Measurements from ENCODE around the gene SLC12A4. TPM values are rescaled to one million over a fixed set of nuclear protein-coding genes. Genes with fewer than 3 reads are reported as not detected.

Gene SLC12A4
- total RNA-seq, 4 donors from 2014 or later: 65.8 to 142 (median 81.3) TPM

DNA sequence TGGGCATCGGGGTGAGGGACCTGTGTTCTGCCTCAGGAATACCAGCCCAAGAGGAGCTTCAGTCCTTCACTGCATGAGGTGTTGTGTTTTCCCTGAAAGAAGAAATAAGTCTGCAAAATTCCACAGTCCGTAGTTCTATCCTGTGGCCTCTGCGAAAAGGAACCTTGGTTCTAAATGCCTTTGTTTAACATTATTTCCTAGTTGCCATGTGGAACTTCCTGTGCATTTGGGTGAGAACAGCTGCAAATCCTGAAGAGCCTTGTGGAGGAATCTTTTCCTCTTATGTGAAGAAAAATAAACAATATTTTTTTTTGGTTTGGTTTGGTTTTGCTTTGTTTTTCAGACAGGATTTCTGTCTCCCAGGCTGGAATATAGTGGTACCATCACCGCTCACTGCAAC, 65.6 kb downstream of the SLC12A4 start:
- no peak for DNase-seq (ENCODE audit: extremely low spot score)
- H3K27ac ChIP-seq (replicated peaks in 1 of 4): peak overlapping the region in 1 of 4 donors; percentile 0
- WGBS: 77% methylated on average over 4 of the region's 4 CpGs
- H3K4me3 ChIP-seq: no peak overlapping the region
- no peak for TF ChIP-seq POLR2A (IDR thresholded peaks at IDR 0.05; ENCODE audit: low read depth)
- TF ChIP-seq, protein P1, sequence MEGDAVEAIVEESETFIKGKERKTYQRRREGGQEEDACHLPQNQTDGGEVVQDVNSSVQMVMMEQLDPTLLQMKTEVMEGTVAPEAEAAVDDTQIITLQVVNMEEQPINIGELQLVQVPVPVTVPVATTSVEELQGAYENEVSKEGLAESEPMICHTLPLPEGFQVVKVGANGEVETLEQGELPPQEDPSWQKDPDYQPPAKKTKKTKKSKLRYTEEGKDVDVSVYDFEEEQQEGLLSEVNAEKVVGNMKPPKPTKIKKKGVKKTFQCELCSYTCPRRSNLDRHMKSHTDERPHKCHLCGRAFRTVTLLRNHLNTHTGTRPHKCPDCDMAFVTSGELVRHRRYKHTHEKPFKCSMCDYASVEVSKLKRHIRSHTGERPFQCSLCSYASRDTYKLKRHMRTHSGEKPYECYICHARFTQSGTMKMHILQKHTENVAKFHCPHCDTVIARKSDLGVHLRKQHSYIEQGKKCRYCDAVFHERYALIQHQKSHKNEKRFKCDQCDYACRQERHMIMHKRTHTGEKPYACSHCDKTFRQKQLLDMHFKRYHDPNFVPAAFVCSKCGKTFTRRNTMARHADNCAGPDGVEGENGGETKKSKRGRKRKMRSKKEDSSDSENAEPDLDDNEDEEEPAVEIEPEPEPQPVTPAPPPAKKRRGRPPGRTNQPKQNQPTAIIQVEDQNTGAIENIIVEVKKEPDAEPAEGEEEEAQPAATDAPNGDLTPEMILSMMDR (IDR thresholded peaks at IDR 0.05): no peak
- no peak for TF ChIP-seq EP300 (IDR thresholded peaks at IDR 0.05)
- TF ChIP-seq POLR2AphosphoS5 (IDR thresholded peaks at IDR 0.05): no peak
- intact Hi-C loops (cut with DNase I): no loop called here
- no peaks in the 10 kb centered on the region for H3K27me3 ChIP-seq
- peaks cover 4 to 24% (median 14%) of the 10 kb centered on the region in 4 donors for H3K4me1 ChIP-seq
- no peaks in the 10 kb centered on the region for H3K9me3 ChIP-seq
- H3K36me3 ChIP-seq: peaks cover 0 to 40% (median 13%) of the 10 kb centered on the region in 4 donors

DNA sequence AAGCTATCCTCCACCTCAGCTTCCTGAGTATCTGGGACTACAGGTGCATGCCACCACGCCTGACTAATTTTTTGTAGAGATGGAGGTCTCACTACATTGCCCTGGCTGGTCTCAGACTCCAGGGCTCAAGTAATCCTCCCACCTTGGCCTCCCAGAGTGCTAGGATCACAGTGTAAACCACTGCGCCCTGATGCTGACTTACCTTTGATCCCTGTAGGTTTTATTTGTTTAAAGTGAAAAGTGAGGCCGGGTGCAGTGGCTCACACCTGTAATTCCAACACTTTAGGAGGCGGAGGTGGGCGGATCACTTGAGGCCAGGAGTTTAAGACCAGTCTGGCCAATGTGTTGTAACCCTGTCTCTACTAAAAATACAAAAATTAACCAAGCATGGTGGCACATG, 66.7 kb downstream of the SLC12A4 start:
- Histone ChIP-seq H3K9me3 (no peaks in the 10 kb centered on the region), H3K4me3 (no peak overlapping the region), H3K36me3 (peaks cover 0 to 39% (median 14%) of the 10 kb centered on the region in 4 donors), H3K27ac (replicated peaks in 1 of 4) (no peak overlapping the region), H3K4me1 (peaks cover 15 to 35% (median 25%) of the 10 kb centered on the region in 4 donors), H3K27me3 (no peaks in the 10 kb centered on the region)
- intact Hi-C loops (cut with DNase I): no loop called here
- DNase-seq (ENCODE audit: extremely low spot score): no peak
- TF ChIP-seq, protein P1 (IDR thresholded peaks at IDR 0.05): no peak
- TF ChIP-seq POLR2A (IDR thresholded peaks at IDR 0.05; ENCODE audit: low read depth): no peak
- TF ChIP-seq POLR2AphosphoS5 (IDR thresholded peaks at IDR 0.05): no peak
- TF ChIP-seq EP300 (IDR thresholded peaks at IDR 0.05): no peak
- WGBS: 95% methylated on average over 5 of the region's 5 CpGs

DNA sequence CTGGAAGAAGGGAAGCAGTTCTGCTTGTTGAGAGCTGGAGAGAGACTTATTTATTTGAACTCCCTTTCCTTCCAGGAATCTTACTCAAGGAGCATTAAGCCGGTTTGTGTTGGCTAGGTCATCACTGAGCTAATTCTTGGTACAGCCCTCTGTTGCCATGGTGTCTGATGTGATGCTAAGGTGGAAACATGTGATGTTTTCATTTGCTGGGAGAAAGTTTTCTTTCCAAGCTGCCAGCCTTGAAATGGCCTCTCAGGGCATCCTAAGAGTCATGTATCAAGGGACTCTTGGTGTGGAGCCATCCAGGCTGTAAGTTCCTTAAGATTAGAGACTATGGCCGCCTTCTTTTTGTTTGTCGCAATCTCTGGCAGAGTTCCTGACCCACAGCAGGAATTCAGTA, 71.2 kb downstream of the SLC12A4 start:
- H3K4me3 ChIP-seq: no peak overlapping the region
- TF ChIP-seq EP300 (IDR thresholded peaks at IDR 0.05) (no peak), POLR2AphosphoS5 (IDR thresholded peaks at IDR 0.05) (peak in 1 of 2 donors; percentile 41)
- H3K36me3 ChIP-seq: peaks cover 0 to 13% (median 7%) of the 10 kb centered on the region in 4 donors
- peak overlapping the region; percentile 25 to 68 (median 64) for H3K27ac ChIP-seq (replicated peaks in 1 of 4)
- peaks cover 47 to 66% (median 60%) of the 10 kb centered on the region in 4 donors for H3K4me1 ChIP-seq
- DNase-seq (ENCODE audit: extremely low spot score): no peak
- 67% methylated on average over 3 of the region's 3 CpGs for WGBS
- intact Hi-C loops (cut with DNase I): no loop called here
- H3K9me3 ChIP-seq: no peaks in the 10 kb centered on the region
- H3K27me3 ChIP-seq: no peaks in the 10 kb centered on the region

DNA sequence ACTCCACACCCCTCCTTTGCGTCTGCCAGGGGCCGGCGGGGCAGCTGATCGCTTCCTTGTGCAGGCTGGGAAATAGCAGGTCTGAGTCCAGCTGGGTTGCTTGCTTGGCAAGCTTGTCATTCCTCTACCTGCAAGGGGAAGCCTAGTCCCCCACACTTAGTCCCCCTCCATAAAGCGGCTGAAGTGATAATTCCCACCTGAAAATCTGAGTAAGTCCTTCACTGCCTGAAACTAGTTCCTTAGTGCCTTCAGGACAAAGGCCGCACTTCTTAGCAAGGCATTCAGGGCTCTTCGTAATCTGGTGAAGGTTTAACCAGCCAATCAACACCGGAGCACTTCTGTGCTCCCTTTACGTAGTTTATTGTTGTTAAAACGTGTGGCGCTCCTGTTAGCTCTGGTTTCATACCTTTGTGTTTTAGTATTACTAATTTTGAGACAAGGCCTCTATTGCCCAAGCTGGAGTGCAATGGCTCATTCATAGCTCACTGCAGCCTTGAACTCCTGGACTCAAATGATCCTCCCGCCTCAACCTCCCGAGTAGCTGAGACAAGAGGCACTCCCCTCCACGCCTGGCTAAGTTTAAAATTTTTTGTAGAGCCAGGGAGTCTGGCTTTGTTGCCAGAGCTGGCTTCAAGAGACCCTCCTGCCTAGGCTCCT, 74.6 kb downstream of the SLC12A4 start:
- 20% methylated on average over 13 of the region's 14 CpGs for WGBS
- intact Hi-C loops (cut with DNase I): no loop called here
- Histone ChIP-seq H3K36me3 (peaks cover 0 to 2% (median 0%) of the 10 kb centered on the region in 4 donors), H3K4me1 (peaks cover 47 to 61% (median 58%) of the 10 kb centered on the region in 4 donors), H3K4me3 (peak overlapping the region; percentile 83 to 96 (median 94)), H3K27me3 (no peaks in the 10 kb centered on the region), H3K9me3 (no peaks in the 10 kb centered on the region), H3K27ac (replicated peaks in 1 of 4) (peak overlapping the region; percentile 95 to 99 (median 97))
- no peak for DNase-seq (ENCODE audit: extremely low spot score)
- TF ChIP-seq POLR2A (IDR thresholded peaks at IDR 0.05; ENCODE audit: low read depth): no peak
- TF ChIP-seq, protein P1 (IDR thresholded peaks at IDR 0.05): no peak
- no peak for TF ChIP-seq EP300 (IDR thresholded peaks at IDR 0.05)
- TF ChIP-seq POLR2AphosphoS5 (IDR thresholded peaks at IDR 0.05): no peak

Small RNA genes within 50 kb of the gene (small RNA-seq; reads per million reads assigned to genes)
- gene RNU6-359P: 0 reads per million in 3 donors

Other genes with a start within 250 kb of the SLC12A4 start
- gene GFOD2, start 249.3 kb downstream of the SLC12A4 start, total RNA-seq: 10 to 100 TPM in 3 of 4 donors, 1 to 10 TPM in 1; 9.1 to 24.2 (median 20.8) TPM
- 10 to 100 TPM in 2 of 4 donors, 1 to 10 TPM in 2; 5.8 to 12.2 (median 8.6) TPM for gene RANBP10, start 162.1 kb downstream of the SLC12A4 start, total RNA-seq
- 1 to 10 TPM in 3 of 4 donors, under 1 TPM in 1; 0.83 to 2.2 (median 1.1) TPM for gene TSNAXIP1, start 161.7 kb downstream of the SLC12A4 start, total RNA-seq
- gene THAP11, start 126.3 kb downstream of the SLC12A4 start, total RNA-seq: 100 to 1,000 TPM in 1 of 4 donors, 10 to 100 TPM in 3; 60.2 to 101 (median 78.3) TPM
- 100 to 1,000 TPM; 101 to 246 (median 174) TPM for gene NUTF2, start 121.7 kb downstream of the SLC12A4 start, total RNA-seq
- 10 to 100 TPM; 30.3 to 50.7 (median 33.2) TPM for gene CENPT, start 120.9 kb downstream of the SLC12A4 start, total RNA-seq
- gene EDC4, start 95.6 kb downstream of the SLC12A4 start, total RNA-seq: 10 to 100 TPM; 49.9 to 70.9 (median 52.0) TPM
- gene NRN1L, start 83.8 kb downstream of the SLC12A4 start, total RNA-seq: 1 to 10 TPM in 1 of 4 donors, under 1 TPM in 1, not detected in 2; 0.99 to 1.7 TPM
- gene PSKH1, start 75.4 kb downstream of the SLC12A4 start, total RNA-seq: 10 to 100 TPM; 16.1 to 35.4 (median 26.4) TPM
- 1 to 10 TPM in 1 of 4 donors, under 1 TPM in 2, not detected in 1; 0.80 to 1.1 (median 0.99) TPM for gene CTRL, start 36.8 kb downstream of the SLC12A4 start, total RNA-seq
- 10 to 100 TPM; 17.2 to 51.6 (median 36.1) TPM for gene PSMB10, start 31.8 kb downstream of the SLC12A4 start, total RNA-seq
- 10 to 100 TPM; 13.9 to 43.1 (median 22.0) TPM for gene LCAT, start 24.5 kb downstream of the SLC12A4 start, total RNA-seq
- under 1 TPM in 1 of 4 donors, not detected in 3; 0.17 TPM for gene DPEP3, start 11.9 kb upstream of the SLC12A4 start, total RNA-seq
- 1 to 10 TPM; 1.4 to 5.5 (median 3.7) TPM for gene DPEP2, start 30.8 kb upstream of the SLC12A4 start, total RNA-seq
- not detected for gene DPEP2NB, start 47.3 kb upstream of the SLC12A4 start, total RNA-seq
- gene DDX28, start 54.6 kb upstream of the SLC12A4 start, total RNA-seq: 10 to 100 TPM in 1 of 4 donors, 1 to 10 TPM in 3; 5.0 to 10.1 (median 8.4) TPM
- 10 to 100 TPM in 1 of 4 donors, 1 to 10 TPM in 3; 8.4 to 12.5 (median 9.7) TPM for gene DUS2, start 54.6 kb upstream of the SLC12A4 start, total RNA-seq
- gene NFATC3, start 116.7 kb upstream of the SLC12A4 start, total RNA-seq: 10 to 100 TPM; 44.6 to 56.8 (median 50.8) TPM